DOHH2 (cell line): ENCODE results near the gene ASB7.

Source experiments
- EZH2phosphoT487 ChIP-seq: fragments of 200-600 bp; sonication (generic); IDR thresholded peaks from 2 replicates; pipeline ENCODE4 v1.6.1; 2017; ENCODE audit warnings: borderline replicate concordance, mild to moderate bottlenecking, antibody characterized with exemption, low read length, moderate library complexity, mixed read lengths
- TF ChIP-seq, protein P1 (sequence below): fragments of 200-600 bp; sonication (generic); IDR thresholded peaks from one replicate; pipeline ENCODE4 v1.5.1; 2014; ENCODE audit warnings: antibody characterized with exemption, mild to moderate bottlenecking, low read depth, low read length; ENCODE audit not compliant: poor library complexity, severe bottlenecking

DNA sequence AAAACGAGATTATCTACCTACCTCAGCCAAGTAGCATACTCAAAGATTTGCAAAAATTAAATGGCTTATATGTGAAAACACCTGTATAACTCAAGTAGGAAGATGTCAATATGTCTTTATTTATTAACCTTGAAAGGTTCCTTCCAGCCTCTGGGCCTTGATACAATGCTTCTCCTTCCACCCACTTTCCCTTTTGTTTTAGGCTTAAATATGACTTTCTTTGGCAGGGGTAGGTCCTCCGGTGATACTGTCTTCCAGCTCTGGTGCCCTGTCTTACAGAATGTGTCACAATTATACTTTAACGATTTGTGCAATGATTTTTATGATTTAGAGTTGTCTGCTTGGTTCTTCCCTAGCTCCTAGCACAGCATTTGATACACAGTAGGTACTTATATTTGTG, 4.5 kb upstream of the ASB7 start:
- TF ChIP-seq, protein P1, sequence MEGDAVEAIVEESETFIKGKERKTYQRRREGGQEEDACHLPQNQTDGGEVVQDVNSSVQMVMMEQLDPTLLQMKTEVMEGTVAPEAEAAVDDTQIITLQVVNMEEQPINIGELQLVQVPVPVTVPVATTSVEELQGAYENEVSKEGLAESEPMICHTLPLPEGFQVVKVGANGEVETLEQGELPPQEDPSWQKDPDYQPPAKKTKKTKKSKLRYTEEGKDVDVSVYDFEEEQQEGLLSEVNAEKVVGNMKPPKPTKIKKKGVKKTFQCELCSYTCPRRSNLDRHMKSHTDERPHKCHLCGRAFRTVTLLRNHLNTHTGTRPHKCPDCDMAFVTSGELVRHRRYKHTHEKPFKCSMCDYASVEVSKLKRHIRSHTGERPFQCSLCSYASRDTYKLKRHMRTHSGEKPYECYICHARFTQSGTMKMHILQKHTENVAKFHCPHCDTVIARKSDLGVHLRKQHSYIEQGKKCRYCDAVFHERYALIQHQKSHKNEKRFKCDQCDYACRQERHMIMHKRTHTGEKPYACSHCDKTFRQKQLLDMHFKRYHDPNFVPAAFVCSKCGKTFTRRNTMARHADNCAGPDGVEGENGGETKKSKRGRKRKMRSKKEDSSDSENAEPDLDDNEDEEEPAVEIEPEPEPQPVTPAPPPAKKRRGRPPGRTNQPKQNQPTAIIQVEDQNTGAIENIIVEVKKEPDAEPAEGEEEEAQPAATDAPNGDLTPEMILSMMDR: no peak
- TF ChIP-seq EZH2phosphoT487: no peak
